ENCODE data around the gene DLGAP3.
"Not testable (repeated sequence)": the region's sequence is repeated elsewhere in the genome, so short reads cannot be mapped to it uniquely, and the experiment has no call there.

Gene DLGAP3

GRCh38 chr1:34842073-34842472 lies 87.4 kb downstream of the DLGAP3 start:
- DNase-seq (ENCODE audit: low read depth in 1 of 2, low spot score in 1 of 2), result no peak

DNA sequence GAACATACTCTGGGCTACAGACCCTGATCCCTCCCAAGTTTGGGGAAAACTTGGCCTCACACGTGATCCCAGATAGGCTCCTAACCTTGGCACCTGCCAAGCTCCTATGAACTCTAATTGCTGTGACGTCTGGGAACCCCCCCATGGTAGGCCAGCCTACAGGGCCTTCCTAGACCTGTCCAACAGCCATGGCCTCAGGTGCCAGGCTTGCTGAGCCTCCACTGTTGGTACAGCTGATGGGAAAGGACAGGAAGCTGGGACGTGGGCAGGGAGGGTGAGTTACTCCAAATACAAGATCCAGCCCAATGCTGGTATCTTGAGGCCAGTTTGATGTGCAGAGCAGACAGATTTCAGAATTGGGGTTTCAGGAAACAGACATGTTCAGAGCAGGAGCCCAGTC lies 89.0 kb downstream of the DLGAP3 start:
- DNase-seq (ENCODE audit: low read depth in 1 of 2, low spot score in 1 of 2), result no peak

DNA sequence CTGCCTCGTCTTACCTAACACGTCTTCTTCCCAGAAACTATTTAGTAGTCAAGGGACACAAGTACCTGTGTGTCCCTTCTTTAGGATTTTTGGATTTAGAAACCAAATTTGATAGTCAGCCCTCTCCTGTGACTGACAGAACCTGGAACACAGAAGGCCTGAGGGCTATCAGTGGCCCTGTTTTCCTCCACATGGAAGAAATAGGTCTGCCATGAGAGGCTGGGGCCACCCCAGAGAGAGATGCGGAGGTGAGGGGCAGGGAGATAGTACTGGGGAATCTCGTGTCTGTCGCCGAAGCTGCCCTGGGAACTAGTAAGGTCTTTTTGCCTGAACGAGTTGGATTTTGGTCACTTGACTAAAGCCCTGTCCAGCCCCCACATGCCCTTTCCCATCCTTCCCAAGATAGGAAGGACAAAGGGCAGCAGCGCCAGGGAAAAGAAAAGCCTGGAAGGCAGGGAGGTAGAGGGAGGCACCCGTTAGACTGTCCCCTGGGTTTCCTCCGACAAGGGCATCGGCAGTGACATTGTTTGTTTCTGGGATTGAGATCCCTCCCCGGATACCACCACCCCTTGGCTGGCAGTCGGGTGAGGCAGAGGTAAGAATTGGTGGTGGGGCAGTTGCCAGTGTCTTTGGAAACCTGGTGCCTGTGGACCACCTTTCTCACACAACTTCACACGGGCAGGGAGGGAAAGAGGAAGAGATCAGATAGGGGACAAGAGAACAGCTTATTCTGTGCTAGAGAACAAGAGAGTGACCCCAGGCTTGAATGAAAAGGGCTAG lies 89.7 kb downstream of the DLGAP3 start:
- DNase-seq (ENCODE audit: low read depth in 1 of 2, low spot score in 1 of 2), result no peak

DNA sequence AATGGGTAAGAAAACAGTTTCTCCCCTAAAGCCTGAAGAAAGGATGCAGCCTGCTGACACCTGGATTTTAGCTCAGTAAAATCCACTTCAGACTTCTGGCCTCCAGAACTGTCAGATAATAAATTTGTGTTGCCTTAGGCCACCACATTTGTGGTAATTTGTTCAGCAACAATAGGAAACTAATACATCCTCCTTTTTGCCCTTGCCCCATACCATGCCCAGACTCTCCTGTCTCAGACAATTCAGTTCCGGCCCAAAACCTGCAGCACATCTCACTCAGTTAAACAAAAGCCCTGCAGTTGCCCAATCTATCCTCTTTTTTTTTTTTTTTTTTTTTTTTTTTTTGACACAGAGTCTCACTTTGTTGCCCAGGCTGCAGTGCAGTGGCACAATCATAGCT lies 95.7 kb downstream of the DLGAP3 start:
- DNase-seq (ENCODE audit: low read depth in 1 of 2, low spot score in 1 of 2), result no peak

GRCh38 chr1:34831721-34832246 lies 97.7 kb downstream of the DLGAP3 start:
- DNase-seq (ENCODE audit: low read depth in 1 of 2, low spot score in 1 of 2), result no peak

DNA sequence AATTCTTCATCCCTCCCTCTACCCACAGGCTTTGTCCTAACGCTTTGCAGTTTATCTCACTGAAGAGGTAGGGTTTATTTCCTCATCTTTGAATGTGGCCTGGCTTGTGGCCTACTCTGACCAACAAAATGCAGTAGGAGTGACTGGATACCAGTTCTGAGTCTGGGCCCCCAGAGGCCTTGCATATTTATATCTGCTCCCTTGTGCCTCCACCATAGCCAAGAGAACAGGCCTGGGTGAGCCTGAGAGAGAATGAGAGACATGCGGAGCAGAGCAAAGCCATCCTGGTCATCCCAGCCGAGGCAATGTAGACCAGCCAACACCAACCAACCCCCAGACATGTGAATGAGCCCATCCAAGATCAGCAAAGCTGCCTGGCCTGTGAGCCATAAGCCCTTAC lies 100.2 kb downstream of the DLGAP3 start:
- DNase-seq (ENCODE audit: low read depth in 1 of 2, low spot score in 1 of 2), result no peak

- DNase-seq (ENCODE audit: low read depth in 1 of 2, low spot score in 1 of 2), result no peak
These were observed 100.8 kb downstream of the DLGAP3 start for GRCh38 chr1:34828611-34829010.

GRCh38 chr1:34827341-34827941 lies 102.0 kb downstream of the DLGAP3 start:
- DNase-seq (ENCODE audit: low read depth in 1 of 2, low spot score in 1 of 2), result no peak

DNA sequence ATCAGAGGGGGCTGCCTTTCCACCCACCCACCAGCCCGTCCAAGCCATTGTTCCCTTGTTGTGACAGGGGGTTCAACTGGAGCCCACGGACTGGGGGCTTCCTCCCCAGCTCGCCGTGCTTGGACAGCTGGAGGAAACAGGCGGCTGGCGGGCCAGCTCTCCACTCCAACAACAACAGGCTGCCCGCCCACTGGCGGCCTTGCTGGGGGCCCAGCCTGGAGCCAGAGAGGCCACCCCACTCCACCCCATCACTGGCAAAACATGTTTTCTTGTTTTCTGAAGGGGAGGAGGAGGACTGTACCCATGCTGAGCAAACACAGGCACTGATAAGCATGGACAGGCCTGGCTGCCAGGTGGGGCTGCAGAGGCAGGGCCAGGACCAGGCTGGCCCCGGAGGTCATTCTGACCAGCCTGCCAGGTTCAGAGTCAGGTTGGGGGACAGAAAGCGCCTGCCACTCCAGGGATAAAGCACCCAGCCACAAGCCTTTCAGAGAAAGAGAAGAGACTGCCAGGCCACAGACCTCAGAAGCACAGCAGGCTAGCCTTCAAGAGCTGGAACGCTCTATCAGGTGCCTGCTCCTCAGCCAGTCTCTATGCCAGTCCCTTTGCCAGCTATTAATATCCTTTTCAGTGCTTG lies 103.9 kb downstream of the DLGAP3 start:
- DNase-seq (ENCODE audit: low read depth in 1 of 2, low spot score in 1 of 2), result no peak

GRCh38 chr1:34824817-34825454 lies 104.5 kb downstream of the DLGAP3 start:
- DNase-seq (ENCODE audit: low read depth in 1 of 2, low spot score in 1 of 2), result no peak

DNA sequence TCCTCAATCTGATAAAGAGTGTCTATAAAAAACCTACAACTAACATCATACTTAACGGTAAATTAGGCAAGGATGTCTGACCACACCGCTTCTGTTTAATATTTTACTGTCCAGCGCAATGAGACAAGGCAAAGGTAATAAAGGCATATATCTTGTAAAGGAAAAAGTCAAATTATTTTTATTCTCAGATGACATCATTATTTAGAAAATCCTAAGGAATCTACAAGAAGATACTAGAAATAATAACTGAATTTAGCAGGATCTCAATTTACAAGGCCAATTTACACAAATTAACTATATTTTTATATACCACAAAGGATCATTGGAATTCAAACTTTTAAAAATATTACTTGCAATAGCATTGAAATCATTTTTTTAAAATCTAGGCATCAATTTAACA lies 107.2 kb downstream of the DLGAP3 start:
- DNase-seq (ENCODE audit: low read depth in 1 of 2, low spot score in 1 of 2), result no peak

DNA sequence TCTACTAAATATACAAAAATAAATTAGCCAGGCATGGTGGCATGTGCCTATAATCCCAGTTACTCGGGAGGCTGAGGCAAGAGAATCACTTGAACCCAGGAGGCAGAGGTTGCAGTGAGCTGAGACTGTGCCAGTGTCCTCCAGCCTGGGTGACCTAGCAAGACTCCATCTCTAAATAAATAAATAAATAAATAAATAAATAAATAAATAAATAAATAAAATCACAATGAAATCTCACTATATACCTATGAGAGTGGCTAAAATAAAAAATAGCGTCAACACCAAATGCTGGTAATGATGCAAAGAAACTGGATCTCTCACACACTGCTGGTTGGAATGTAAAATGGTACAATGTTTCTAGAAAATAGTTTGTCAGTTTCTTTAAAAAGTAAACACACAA lies 110.6 kb downstream of the DLGAP3 start:
- DNase-seq (ENCODE audit: low read depth in 1 of 2, low spot score in 1 of 2), result not testable (repeated sequence)

DNA sequence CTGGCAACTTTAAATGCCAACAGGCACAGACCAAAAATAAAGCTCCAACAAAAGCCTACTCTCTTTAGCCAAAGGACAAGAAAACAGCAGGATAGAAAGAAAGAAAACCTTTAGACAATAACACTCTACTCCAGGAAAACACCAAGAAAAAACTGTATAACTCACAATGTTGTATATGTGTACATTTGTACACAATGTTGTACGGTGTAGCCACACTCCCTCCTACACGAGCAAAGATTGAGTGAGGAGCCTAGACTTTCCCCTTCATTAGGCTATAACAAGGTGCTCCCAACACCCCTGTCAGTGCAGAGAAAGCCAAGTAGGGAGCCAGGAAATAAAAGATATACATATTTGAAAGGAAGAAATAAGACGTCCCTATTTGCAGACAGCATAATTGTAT lies 112.7 kb downstream of the DLGAP3 start:
- DNase-seq (ENCODE audit: low read depth in 1 of 2, low spot score in 1 of 2), result no peak

DNA sequence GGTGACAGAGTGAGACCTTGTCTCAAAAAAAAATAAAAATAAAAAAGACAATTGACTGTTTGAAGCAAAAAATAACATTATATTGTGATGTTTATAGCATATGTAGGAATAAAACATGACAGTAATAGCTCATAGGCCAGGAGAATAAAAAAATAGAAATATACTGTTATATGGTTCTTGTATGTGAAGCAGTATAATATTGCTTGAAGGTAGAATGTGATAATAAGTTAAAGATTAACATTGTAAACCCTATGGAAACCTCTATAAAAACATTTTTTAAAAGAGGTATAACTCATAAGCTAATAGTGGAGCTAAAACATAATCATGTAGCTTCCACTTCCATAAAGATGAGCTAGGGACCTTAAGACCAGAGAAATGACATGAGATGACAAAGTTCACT lies 113.1 kb downstream of the DLGAP3 start:
- DNase-seq (ENCODE audit: low read depth in 1 of 2, low spot score in 1 of 2), result no peak

Measured in stimulated activated CD4-positive, alpha-beta T cell treated with anti-CD3 and anti-CD28 coated beads, Interleukin-15, amount 100 ng/mL, for 1 hour (primary cell).